Skeletal muscle satellite cell (primary cell): ENCODE data around the gene RASSF5.
A peak's percentile ranks its signal among the peaks of the same experiment; 100 is the strongest.

Experiments
- H3K27me3 ChIP-seq: 2 replicates; pipeline ENCODE4 v1.7.0; 2013; ENCODE audit warnings: low read length; ENCODE audit not compliant: control insufficient read depth, insufficient read depth
- H3K36me3 ChIP-seq: 2 replicates; pipeline ENCODE4 v1.7.0; 2013; ENCODE audit warnings: mild to moderate bottlenecking, control low read depth, low read length; ENCODE audit not compliant: insufficient read depth
- H3K4me1 ChIP-seq: 2 replicates; pipeline ENCODE4 v1.7.0; 2013; ENCODE audit warnings: low read length; ENCODE audit not compliant: control insufficient read depth, insufficient read depth
- H3K4me2 ChIP-seq: 2 replicates; pipeline ENCODE4 v1.7.0; 2013; ENCODE audit warnings: mild to moderate bottlenecking, low read length
- H3K4me3 ChIP-seq: 2 replicates; pipeline ENCODE4 v1.7.0; 2013; ENCODE audit warnings: low read length
- H3K9ac ChIP-seq: 2 replicates; pipeline ENCODE4 v1.7.0; 2013; ENCODE audit warnings: mild to moderate bottlenecking, low read depth, low read length, moderate library complexity
- H3K9me3 ChIP-seq: replicated peaks from 2 replicates; pipeline ENCODE4 v1.7.0; 2013; ENCODE audit warnings: mild to moderate bottlenecking, control low read depth, low read length

The RASSF5 gene

GRCh38 chr1:206556047-206556749 is 48.9 kb downstream of the RASSF5 start:
- Histone ChIP-seq H3K9ac (no peak overlapping the region), H3K36me3 (no peaks in the 10 kb centered on the region), H3K9me3 (no peaks in the 10 kb centered on the region), H3K4me2 (no peak overlapping the region), H3K4me1 (peaks cover 11% of the 10 kb centered on the region), H3K4me3 (no peak overlapping the region), H3K27me3 (peaks cover 41% of the 10 kb centered on the region)

GRCh38 chr1:206556750-206557635 is 49.7 kb downstream of the RASSF5 start:
- Histone ChIP-seq H3K4me3 (peak overlapping the region; percentile 72), H3K27me3 (peaks cover 37% of the 10 kb centered on the region), H3K4me1 (peaks cover 11% of the 10 kb centered on the region), H3K4me2 (peak overlapping the region; percentile 96), H3K9ac (peak overlapping the region; percentile 35), H3K36me3 (no peaks in the 10 kb centered on the region), H3K9me3 (no peaks in the 10 kb centered on the region)

- H3K9me3 ChIP-seq, result no peaks in the 10 kb centered on the region
- H3K27me3 ChIP-seq, result peaks cover 31% of the 10 kb centered on the region
- peak overlapping the region; percentile 96 for H3K4me2 ChIP-seq
- H3K4me1 ChIP-seq, result peaks cover 11% of the 10 kb centered on the region
- peak overlapping the region; percentile 35 for H3K9ac ChIP-seq
- H3K4me3 ChIP-seq, result peak overlapping the region; percentile 72
- no peaks in the 10 kb centered on the region for H3K36me3 ChIP-seq
These were observed 50.5 kb downstream of the RASSF5 start for GRCh38 chr1:206557636-206558473.

- no peak overlapping the region for H3K4me3 ChIP-seq
- no peak overlapping the region for H3K9ac ChIP-seq
- H3K4me1 ChIP-seq, result peaks cover 11% of the 10 kb centered on the region
- H3K4me2 ChIP-seq, result no peak overlapping the region
- H3K36me3 ChIP-seq, result no peaks in the 10 kb centered on the region
- H3K9me3 ChIP-seq, result no peaks in the 10 kb centered on the region
- peaks cover 25% of the 10 kb centered on the region for H3K27me3 ChIP-seq
These were observed 51.7 kb downstream of the RASSF5 start for GRCh38 chr1:206558794-206559671.

GRCh38 chr1:206559672-206559995 is 52.3 kb downstream of the RASSF5 start:
- no peak overlapping the region for H3K4me3 ChIP-seq

GRCh38 chr1:206560007-206560716 is 52.8 kb downstream of the RASSF5 start:
- Histone ChIP-seq H3K4me2 (no peak overlapping the region), H3K9ac (no peak overlapping the region), H3K36me3 (no peaks in the 10 kb centered on the region), H3K4me3 (no peak overlapping the region), H3K4me1 (peaks cover 11% of the 10 kb centered on the region), H3K27me3 (peaks cover 20% of the 10 kb centered on the region), H3K9me3 (no peaks in the 10 kb centered on the region)

More at GRCh38 chr1:206559672-206559995, 52.3 kb downstream of the RASSF5 start:
- Histone ChIP-seq H3K4me2 (no peak overlapping the region), H3K27me3 (peaks cover 23% of the 10 kb centered on the region), H3K9ac (no peak overlapping the region), H3K36me3 (no peaks in the 10 kb centered on the region), H3K9me3 (no peaks in the 10 kb centered on the region), H3K4me1 (peaks cover 11% of the 10 kb centered on the region)

GRCh38 chr1:206563367-206564207 is 56.3 kb downstream of the RASSF5 start:
- no peak overlapping the region for H3K4me3 ChIP-seq
- H3K36me3 ChIP-seq, result no peaks in the 10 kb centered on the region
- H3K27me3 ChIP-seq, result peaks cover 22% of the 10 kb centered on the region
- no peak overlapping the region for H3K9ac ChIP-seq
- no peak overlapping the region for H3K4me2 ChIP-seq
- peaks cover 3% of the 10 kb centered on the region for H3K4me1 ChIP-seq
- no peaks in the 10 kb centered on the region for H3K9me3 ChIP-seq

GRCh38 chr1:206565995-206566394 is 58.7 kb downstream of the RASSF5 start:
- Histone ChIP-seq H3K36me3 (no peaks in the 10 kb centered on the region), H3K4me1 (peaks cover 5% of the 10 kb centered on the region), H3K27me3 (peaks cover 27% of the 10 kb centered on the region), H3K4me2 (no peak overlapping the region), H3K9me3 (no peaks in the 10 kb centered on the region), H3K9ac (no peak overlapping the region), H3K4me3 (no peak overlapping the region)

- Histone ChIP-seq H3K27me3 (peaks cover 27% of the 10 kb centered on the region), H3K9ac (no peak overlapping the region), H3K36me3 (no peaks in the 10 kb centered on the region), H3K4me3 (no peak overlapping the region), H3K9me3 (no peaks in the 10 kb centered on the region), H3K4me1 (peaks cover 5% of the 10 kb centered on the region), H3K4me2 (no peak overlapping the region)
These were observed 59.7 kb downstream of the RASSF5 start for GRCh38 chr1:206566999-206567398.
